OCI-M1 (cell line): ENCODE measurements around the gene ZNF334.

ENCODE experiments used
- DNase-seq: peaks from one replicate; lab custom pipeline; 2025; lab: John Stamatoyannopoulos, UW

Gene ZNF334

GRCh38 chr20:46512943-46513844 is at the start of gene ZNF334:
Gene ZNF334, minus strand, starts transcription at chr20:46513559. Its CDS starts 1,457 bp downstream, at chr20:46512102.
- peak; percentile 88 for DNase-seq

- peak; percentile 85 for DNase-seq
Observed at GRCh38 chr20:46562373-46563169, 49.2 kb upstream of the ZNF334 start.

DNA sequence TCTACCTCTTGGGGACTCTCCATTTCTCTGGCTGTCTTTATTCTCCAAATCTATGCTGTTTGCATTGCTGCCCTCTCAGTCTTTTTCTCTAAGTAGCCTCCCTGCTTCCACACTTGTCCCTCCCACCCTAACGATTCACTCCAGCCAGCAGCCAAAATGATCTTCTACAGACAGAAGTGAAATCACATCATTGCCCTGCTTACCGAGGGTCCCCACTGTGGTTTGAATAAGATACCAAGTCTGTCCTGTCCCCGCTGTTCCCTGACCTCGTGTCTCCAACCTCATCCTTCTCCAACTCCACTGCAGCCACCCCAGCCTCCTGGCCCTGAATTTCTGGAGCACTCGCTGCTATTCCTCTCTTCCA is 48.6 kb upstream of the ZNF334 start:
- no peak for DNase-seq

- no peak for DNase-seq
Observed at GRCh38 chr20:46559685-46560440, 46.5 kb upstream of the ZNF334 start.

- no peak for DNase-seq
Observed at GRCh38 chr20:46559001-46559400, 45.6 kb upstream of the ZNF334 start.

DNA sequence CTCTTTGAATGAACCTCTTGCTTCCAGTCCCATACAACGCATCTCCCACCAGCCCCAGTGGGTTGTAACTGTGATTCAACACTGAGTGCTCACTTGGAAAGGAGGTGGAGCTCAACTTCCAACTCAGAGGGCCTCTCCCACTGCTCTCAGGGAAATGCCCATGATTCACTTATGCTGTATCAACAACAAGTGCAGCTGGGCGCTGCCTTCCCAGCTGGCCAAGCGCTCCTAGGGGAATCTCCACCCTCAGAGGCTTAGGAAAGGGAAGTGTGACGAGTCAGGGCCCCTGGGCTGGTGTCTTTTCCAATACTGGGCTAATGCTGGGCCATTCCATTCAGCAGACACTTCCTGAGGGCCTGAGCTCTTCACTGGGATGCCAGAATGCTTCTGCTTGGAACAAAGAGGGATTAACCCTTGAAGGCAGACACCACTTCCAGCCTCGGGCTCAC is 45.2 kb upstream of the ZNF334 start:
- DNase-seq: no peak

DNA sequence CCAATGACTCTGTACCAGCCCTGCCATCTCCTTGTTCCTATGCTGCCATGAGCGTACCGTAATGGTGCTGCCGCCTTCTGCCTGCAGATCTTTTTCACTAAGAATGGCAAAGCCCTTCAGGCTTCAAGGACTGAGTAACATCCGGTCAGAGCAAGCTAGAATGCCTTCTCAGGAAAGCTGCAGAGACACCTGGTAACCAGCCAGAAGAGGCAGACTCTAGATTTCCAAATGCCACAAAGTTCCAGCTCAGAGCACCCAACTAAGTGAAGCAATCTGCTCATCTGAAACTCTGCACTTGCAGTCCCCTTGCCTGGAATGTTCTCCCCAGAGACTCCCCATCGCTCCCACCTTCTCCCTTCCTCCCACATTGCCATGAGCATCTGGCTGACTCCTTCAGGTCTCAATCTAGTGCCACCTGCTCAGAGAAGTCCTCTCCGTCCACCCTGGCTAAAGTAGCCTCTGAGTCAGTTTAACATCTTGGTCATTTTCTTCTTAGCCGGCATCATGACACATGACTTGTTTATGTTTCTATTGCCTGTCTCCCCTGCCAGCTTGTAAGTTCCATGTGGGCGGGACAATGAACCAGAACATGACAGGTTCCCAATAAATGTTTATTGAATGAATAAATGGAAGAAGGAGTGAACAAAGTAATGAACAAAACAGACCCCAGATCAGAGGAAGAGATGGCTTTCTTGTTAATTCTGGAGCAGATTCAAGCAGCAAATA is 44.0 kb upstream of the ZNF334 start:
- DNase-seq: no peak

DNA sequence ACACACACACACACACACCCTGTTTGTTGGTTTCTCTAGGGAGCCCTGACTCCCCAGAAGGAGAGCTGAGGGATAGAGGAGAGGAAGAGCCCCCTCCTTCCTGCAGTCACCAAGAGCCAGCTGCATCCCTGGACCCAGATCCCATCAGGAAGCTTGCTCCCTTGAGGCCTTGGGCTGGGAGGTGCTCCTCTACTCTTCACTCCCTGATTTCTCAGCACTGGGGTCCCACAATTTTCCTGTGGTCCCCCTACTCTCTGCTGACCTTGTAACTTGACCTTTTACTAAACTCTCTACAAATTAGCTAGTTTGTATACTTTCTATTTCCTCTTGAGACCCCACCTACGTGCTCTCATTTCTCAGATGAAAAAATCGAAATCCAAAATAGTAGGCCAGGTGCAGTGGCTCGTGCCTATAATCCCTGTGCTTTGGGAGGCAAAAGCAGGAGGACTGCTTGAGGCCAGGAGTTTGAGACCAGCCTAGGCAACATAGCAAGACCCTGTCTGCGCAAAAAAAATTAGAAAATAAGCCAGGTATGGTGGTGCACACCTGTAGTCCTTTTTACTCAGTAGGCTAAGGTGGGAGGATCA is 42.1 kb upstream of the ZNF334 start:
- no peak for DNase-seq

DNA sequence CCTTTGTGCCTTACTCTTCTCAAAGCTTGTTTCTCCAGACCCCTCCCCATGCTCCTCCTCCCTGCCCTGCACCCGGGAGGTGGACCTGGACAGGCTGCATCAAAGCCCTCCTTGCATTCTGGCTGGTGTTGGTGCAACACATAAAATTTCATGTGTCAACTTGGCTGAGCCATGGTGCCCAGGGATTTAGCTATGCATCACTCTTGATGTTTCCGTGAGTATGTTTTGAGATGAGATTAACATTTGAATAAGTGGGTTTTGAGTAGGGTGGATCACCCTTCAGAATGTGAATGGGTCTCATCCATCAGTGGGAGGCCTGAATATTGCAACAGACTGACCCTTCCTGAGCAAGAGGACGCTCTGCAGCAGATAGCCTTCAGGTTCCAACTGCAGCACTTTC is 41.5 kb upstream of the ZNF334 start:
- no peak for DNase-seq

- no peak for DNase-seq
Observed at GRCh38 chr20:46553926-46554325, 40.6 kb upstream of the ZNF334 start.

DNA sequence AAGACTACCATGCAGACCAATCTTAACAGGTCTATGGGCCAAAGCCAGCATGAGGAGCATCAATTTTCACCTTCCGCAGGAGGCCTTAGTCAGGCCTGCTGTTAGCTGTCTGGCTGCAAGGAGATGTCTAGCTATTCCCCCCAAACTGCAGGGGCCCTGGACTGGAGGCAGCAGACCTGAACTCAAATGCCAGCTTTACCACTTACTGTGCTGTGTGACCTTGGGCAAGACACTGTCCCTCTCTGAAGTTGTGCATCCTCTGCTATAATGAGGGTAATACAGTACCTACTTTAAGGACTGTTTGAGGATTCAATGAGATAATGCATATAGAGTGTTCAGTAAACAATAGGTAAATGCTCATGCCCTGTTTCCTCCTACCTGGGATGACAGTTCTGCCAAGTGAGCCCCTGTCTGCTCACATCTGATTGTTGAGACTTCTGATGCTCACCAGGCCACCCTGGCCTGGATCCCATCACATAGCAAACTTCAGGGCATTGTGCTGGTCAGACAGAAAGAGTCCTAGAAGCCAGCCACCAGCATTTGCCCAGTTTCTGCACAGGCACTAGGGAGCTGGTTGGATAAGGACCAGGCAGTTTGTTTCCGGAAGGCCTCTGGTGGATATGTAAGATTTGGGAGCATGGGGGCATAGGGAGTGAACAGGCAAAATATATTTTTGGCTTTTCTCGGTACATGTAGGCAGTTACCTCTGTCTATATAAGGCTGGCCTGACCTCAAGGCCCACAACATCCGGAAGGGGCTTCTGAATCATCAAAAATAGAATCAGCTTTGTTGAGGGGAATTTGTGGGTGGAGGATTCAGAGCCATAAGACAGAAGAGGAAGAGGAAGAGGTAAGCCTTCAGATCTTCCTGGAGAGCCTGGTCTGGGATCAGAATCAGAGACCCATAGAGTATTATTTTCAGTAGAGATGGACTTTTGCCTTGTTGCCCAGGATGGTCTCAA is 39.4 kb upstream of the ZNF334 start:
- peak; percentile 65 for DNase-seq

DNA sequence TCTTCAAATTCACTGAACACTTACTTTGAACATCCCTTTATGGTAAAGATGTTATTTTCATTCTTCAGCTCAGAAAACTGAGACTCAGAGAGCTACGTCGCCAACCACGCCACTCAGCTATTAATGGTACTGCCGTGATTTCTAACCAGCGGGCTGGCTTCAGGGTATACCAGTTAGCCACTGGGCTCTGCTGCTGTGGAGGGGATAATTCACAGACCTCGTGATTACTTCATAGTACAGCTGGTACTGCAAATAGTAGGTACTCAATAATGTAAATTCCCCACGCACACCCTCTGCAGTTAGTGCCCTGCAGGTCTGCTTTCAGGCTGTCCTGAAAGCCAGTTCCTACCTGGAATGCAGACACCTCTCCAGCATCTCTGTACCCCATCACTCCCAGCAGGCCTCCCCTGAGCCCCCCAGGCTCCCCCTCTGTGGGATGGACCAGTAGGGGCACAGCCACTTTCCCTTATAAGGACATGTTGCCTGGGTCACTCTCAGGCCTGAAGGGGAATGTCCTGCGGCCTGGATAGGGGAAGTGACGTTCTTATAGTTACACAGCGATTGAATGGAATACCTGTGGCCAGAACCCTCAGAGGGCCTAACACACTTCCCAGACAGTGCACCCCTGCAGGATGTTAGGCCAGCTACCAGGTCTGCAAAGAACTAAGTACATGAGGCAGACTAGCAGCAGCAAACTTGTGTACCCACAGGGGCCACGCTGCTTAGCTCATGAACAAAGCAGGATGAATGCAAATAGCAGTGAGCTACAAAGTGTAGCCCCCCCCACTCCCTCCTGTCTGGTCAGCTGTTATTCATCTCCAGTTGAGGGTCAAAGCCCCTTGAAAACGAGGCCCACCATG is 38.4 kb upstream of the ZNF334 start:
- peak; percentile 4 for DNase-seq

DNA sequence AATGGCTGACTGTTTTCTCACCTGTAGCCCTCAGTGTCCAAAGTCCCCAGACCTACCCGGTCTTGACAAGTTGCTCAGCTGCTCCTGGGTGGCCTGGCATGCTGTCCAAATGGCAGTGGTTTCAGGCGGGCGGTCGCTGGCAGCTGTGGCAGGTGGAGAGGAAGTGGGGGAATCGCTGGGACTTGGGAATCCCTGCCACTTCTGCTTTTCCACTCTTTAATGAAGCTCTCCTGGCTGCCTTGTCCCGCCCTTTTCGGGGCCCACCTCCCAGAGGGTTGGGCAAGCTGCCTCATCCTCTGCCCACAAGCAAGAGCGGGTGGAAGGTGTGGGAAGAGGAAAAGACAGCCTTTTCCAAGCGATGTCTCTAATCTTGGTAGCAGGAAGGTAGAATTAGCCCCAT is 37.1 kb upstream of the ZNF334 start, which contains the start of gene OCSTAMP:
Gene OCSTAMP (minus strand): TSS at position 194 of the 400 bp plus-strand sequence. CDS start 94 bp downstream, at position 100.
- DNase-seq: no peak

DNA sequence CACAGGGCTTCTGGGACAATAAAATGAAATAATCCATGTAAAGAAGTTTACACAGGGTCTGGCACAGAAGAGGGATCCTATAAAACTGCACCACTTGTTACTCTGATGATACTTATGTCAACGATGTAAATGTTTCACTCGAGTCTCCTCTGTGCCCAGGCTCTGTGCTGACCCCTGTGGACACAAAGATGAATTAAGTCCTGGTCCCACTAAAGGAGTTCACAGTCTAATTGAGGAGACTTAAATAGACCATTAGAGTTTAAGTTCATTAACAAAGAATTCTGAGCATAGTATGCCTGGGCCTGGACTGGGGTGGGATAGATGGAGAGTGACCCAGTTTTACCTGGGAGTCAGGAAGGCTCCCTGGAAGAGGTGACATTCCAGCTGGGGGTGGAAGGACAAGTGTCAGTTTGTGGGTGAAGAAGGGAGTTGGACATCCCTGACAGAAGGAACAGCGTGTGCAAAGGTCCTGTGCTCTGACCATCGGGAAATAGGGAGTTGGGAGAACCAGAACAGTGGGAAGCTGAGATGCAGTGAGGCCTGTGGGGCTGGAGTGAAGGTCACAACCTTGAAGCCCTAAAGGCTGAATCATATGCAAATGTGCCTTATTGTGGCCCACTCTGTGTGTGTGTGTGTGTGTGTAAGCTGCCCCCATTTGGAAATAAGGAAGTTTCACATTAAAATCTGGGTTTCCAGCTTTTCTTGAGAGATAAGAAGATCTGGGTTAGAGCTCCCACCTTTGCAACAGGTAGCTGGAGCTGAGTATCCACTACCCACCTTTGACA is 36.0 kb upstream of the ZNF334 start:
- peak; percentile 13 for DNase-seq

- no peak for DNase-seq
Observed at GRCh38 chr20:46548688-46549087, 35.3 kb upstream of the ZNF334 start.

GRCh38 chr20:46547995-46548394 is 34.6 kb upstream of the ZNF334 start:
- no peak for DNase-seq

DNA sequence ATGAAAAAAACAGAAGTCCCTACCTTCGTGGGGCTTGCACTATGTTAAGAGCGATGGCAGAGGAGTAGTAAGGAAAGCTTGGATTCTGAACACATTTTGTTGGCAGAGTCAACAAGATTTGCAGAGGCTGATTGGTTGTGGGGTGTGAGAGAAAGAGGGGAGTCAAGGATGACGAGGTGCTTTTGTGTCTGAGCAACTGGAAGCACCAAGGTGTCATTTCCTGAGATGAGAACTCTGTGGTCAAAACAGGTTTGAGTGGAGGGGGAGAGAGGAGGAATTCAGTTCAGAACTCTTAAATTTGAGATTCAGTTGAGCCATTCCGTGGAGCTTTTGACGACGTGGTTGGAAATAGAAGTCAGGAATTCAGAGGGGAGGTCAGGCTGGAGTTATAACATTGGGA is 33.6 kb upstream of the ZNF334 start:
- no peak for DNase-seq

GRCh38 chr20:46546298-46546697 is 32.9 kb upstream of the ZNF334 start:
- peak; percentile 11 for DNase-seq
